Activated naive CD4-positive, alpha-beta T cell treated with anti-CD3 and anti-CD28 coated beads, Interleukin-2, amount 50 U/mL, for 72 hours (primary cell): Measurements from ENCODE around the gene CADPS. TPM values are rescaled to one million over a fixed set of nuclear protein-coding genes. Genes with fewer than 3 reads are reported as not detected.

Source experiments
- ATAC-seq, 2 donors: fragments of 150-1000 bp; cut with Tn5 transposase; 2 replicates each; pipeline ENCODE4 v1.10.0; 2021; ENCODE audit warnings: mild to moderate bottlenecking in 2 of 2, moderate library complexity in 2 of 2
- DNase-seq, 2 donors: peaks; one replicate each; pipeline ENCODE4 v3.0.0; 2021 to 2022; ENCODE audit warnings: low spot score in 2 of 2
- H3K27ac Mint-ChIP-seq, 2 donors: one replicate each; pipeline ENCODE4 v1.8.0; 2022; ENCODE audit warnings: mild to moderate bottlenecking in 2 of 2, mixed read lengths in 2 of 2
- H3K36me3 Mint-ChIP-seq, 2 donors: one replicate each; pipeline ENCODE4 v1.8.0; 2022; ENCODE audit warnings: mixed read lengths in 2 of 2
- H3K9me3 Mint-ChIP-seq, 2 donors: one replicate each; pipeline ENCODE4 v1.8.0; 2022; ENCODE audit warnings: mixed read lengths in 2 of 2
- total RNA-seq, 2 donors: library from RNA; stranded (reverse); gene quantifications; one replicate each; pipeline ENCODE4 v1.2.3, GENCODE V29; 2022

The CADPS gene
- total RNA-seq, 2 donors from 2014 or later, result not detected

DNA sequence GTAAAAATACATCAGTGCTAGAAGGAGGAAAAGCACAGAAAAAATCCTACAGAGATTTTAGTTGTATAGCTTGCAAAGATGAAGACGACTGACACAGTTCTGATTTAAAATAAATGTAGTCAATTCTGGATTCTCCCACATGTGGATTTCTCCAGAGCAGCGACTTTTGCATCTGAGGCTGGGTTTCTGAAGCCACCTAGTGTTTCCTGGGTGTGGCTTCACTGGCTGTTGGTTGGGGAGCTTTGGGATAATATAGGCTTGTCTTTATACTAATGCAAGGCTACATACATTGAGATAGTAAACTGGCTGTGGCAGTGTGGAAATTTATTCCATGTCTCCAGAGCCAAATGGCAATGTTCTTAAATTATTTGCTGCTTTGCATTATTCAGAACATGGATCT lies 343.7 kb downstream of the CADPS start:
- Mint-ChIP-seq H3K27ac (no peak overlapping the region), H3K9me3 (no peaks in the 10 kb centered on the region), H3K36me3 (no peaks in the 10 kb centered on the region)
- ATAC-seq (no peak), DNase-seq (no peak)

DNA sequence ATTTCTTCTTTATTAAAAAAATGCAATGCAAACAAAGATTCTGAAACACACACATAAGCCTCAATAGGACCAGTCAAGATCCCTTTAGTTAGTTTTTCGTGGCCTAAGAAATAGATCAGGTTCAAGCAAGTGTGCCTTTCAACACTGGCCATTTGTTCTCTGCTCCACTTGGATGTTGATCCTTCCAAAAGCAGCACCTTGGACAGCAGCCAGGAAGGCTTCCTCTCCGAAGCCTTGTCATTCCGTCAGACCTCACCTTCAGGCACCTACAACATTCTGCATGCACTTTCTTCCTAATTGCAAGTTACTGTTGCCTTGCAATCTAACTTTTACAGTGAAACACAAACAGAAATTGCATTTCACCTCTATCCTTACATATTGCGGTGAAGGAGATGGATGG lies 346.0 kb downstream of the CADPS start:
- DNase-seq, result no peak

DNA sequence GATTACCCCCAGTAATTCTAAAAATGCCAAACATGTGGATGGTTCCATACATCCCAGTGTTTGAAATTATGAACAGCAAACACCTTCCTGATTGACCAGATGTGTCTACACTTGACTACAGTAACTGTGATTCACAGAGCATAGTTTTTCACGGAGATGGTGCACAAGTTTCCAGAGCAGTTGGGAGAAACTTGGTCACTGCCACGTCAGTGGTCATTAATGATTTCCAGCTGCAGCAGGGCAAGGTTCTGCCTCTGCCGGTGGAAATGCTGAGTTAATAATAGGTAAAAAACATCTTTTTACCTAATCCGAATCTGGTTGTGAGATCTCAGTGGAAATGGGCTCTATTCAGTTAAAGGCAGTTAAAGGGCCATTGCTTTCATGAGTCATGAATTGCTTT lies 347.7 kb downstream of the CADPS start:
- H3K27ac Mint-ChIP-seq, result no peak overlapping the region
- no peaks in the 10 kb centered on the region for H3K36me3 Mint-ChIP-seq
- ATAC-seq (no peak), DNase-seq (no peak)
- peaks cover 0 to 4% of the 10 kb centered on the region in 2 donors for H3K9me3 Mint-ChIP-seq

More for the DNA sequence above, 346.0 kb downstream of the CADPS start:
- no peak for ATAC-seq
- Mint-ChIP-seq H3K27ac (no peak overlapping the region), H3K9me3 (peaks cover 0 to 4% of the 10 kb centered on the region in 2 donors), H3K36me3 (no peaks in the 10 kb centered on the region)

DNA sequence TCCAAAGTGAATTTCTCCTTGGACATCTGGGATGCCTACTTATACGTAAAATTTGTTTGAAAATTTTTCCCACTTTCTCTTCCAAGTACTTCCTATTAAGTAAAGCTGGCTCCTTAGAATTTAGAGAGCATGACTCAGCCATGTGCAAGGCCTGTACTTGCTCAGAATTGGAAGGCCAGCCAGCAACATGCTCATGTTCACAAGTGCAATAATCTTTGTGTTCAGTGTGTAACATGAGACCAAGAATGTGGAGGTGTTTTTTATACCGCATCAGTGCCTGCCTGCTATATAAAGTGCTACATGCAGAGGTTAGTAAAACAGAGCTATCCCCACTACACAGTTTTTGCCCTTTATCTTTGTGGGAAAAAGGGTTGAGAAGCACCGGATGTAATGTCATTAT lies 349.9 kb downstream of the CADPS start:
- ATAC-seq, result no peak
- no peak overlapping the region for H3K27ac Mint-ChIP-seq
- H3K36me3 Mint-ChIP-seq, result no peaks in the 10 kb centered on the region
- H3K9me3 Mint-ChIP-seq, result peaks cover 0 to 4% of the 10 kb centered on the region in 2 donors
- no peak for DNase-seq

- no peak for DNase-seq
- Mint-ChIP-seq H3K27ac (no peak overlapping the region), H3K9me3 (peaks cover 0 to 6% of the 10 kb centered on the region in 2 donors), H3K36me3 (no peaks in the 10 kb centered on the region)
- no peak for ATAC-seq
Observed at GRCh38 chr3:62523672-62524071, 351.5 kb downstream of the CADPS start.

- Mint-ChIP-seq H3K9me3 (peaks cover 0 to 8% of the 10 kb centered on the region in 2 donors), H3K36me3 (no peaks in the 10 kb centered on the region)
Observed at GRCh38 chr3:62521464-62522105, 353.6 kb downstream of the CADPS start.

GRCh38 chr3:62503516-62503915 lies 371.7 kb downstream of the CADPS start:
- Mint-ChIP-seq H3K27ac (no peak overlapping the region), H3K36me3 (no peaks in the 10 kb centered on the region), H3K9me3 (no peaks in the 10 kb centered on the region)
- DNase-seq (no peak), ATAC-seq (no peak)

More at GRCh38 chr3:62521464-62522105, 353.6 kb downstream of the CADPS start:
- no peak for ATAC-seq
- H3K27ac Mint-ChIP-seq, result no peak overlapping the region
- no peak for DNase-seq

DNA sequence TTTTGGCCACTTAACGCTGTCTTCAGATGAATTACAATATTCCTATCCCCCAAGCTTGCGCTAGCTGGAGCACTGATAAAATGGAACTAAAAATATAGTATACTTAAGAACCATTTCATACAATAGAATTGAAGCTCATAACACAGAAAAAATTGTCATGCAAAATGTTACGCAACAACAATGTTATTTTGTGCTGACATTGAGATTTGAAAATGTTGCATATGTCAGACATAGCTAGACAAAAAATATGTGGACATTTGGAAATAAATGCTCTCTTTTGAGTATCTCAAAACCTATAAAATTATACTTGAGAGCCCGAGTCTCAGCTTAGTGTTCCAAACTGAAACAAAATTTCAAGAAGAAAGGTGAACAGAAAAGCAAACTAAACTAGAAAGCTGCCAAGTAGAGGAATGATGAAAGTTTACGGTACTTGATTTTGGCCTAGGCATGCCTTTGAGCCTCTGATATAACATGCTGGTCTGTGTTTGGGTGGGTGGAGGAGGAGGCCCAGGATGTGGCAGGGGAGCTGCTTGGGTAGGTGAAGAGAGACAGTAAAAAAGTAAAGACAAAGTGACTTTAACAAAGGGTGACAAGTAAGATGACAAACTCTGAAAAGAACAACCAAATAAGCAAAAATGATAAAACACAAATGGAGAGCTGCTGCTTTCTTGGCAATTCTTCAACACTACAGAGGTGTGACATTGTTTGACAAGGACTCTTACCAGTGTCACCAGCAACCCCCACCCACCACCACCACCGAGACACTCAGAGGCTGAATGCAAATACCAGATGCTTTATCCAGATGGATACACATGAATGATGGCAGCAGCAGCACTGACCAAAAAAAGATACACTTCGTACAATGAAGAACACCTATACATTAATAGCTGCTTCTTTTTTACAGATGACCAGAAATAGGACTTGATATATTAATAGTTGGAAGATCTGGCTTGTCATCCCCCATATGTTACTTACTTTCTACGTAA lies 372.6 kb downstream of the CADPS start:
- no peak for ATAC-seq
- Mint-ChIP-seq H3K36me3 (no peaks in the 10 kb centered on the region), H3K9me3 (no peaks in the 10 kb centered on the region), H3K27ac (no peak overlapping the region)
- DNase-seq, result no peak

GRCh38 chr3:62501289-62501668 lies 373.9 kb downstream of the CADPS start:
- no peaks in the 10 kb centered on the region for H3K9me3 Mint-ChIP-seq

GRCh38 chr3:62500556-62501288 lies 374.5 kb downstream of the CADPS start:
- Mint-ChIP-seq H3K27ac (no peak overlapping the region), H3K36me3 (no peaks in the 10 kb centered on the region), H3K9me3 (no peaks in the 10 kb centered on the region)
- ATAC-seq (no peak), DNase-seq (no peak)

More at GRCh38 chr3:62501289-62501668, 373.9 kb downstream of the CADPS start:
- Mint-ChIP-seq H3K36me3 (no peaks in the 10 kb centered on the region), H3K27ac (no peak overlapping the region)
- ATAC-seq, result no peak
- DNase-seq, result no peak

- no peak for DNase-seq
- Mint-ChIP-seq H3K36me3 (no peaks in the 10 kb centered on the region), H3K27ac (no peak overlapping the region), H3K9me3 (no peaks in the 10 kb centered on the region)
- ATAC-seq, result no peak
Observed at GRCh38 chr3:62497156-62497555, 378.1 kb downstream of the CADPS start.

DNA sequence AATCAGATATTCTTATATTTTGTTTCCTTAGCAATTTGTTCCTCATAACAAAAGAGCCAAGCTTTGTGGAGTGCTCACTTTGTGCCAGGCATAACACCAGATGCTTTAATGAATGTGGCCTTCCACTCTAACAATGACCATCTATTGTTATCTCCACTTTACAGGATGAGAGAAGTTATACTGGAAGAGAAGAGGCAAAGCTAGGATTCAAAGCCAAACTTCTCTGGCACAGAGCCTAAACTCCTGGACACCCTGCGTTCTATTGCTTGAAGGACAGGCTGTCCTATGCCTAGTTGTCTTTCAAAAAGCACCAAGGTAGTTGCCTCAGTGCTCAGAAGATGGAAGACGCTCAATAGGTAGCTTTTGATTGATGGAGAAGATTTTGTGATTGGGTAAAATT lies 378.7 kb downstream of the CADPS start:
- Mint-ChIP-seq H3K27ac (no peak overlapping the region), H3K36me3 (no peaks in the 10 kb centered on the region), H3K9me3 (no peaks in the 10 kb centered on the region)
- ATAC-seq, result no peak
- no peak for DNase-seq

DNA sequence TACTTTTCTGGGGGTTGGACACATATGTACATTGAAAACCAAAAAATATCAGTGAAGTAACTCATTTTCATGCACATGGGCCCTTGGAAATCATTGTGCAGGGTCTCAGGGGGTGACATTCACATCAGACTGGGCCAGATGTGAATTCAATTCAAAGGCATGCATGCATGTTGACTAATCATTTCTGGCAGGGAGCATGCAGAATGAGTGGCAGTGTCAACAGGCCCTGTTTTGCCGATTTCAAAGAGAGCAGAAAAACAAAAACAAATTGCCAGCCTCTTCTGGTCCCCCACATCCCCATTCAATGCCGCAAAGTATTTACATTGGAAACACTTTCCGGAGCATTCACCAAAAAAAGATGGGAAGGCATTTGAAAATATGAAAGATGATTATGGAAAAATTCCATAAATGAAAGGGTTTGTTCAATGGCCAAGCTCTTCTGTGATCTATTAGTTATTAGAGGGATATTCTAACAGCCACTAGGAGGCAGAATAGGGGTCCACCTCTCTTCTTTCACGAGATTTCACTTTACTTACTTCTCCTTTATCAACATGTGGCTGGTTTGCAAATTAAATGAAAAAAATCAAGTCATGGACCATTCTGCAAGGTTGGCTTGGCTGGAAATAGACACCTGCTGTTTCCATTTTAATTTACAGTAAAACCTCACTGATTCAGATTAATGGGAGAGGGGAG lies 382.0 kb downstream of the CADPS start:
- Mint-ChIP-seq H3K36me3 (no peaks in the 10 kb centered on the region), H3K9me3 (no peaks in the 10 kb centered on the region), H3K27ac (no peak overlapping the region)
- no peak for DNase-seq
- ATAC-seq, result no peak

DNA sequence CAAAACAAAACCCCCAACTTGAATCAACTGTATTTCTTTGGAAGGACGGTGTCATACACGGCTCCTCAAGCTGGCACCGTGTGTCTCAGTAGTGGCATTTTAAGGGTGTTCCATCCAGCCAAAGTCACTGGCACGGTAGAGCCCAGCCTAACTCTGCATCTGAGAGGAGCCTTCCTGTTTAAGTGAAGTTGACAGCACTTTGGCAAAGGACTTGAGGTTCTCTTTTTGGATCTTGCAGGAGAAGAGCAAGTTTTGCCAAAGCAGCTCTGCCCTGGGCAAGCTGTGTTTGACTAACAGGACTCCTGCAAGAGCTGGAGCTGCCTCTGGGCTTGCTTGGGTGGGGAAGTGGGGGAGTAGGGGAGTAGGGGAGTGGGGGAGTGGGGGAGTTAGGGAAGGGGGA lies 392.3 kb downstream of the CADPS start:
- no peak for DNase-seq
- no peaks in the 10 kb centered on the region for H3K36me3 Mint-ChIP-seq
- no peak overlapping the region for H3K27ac Mint-ChIP-seq
- no peaks in the 10 kb centered on the region for H3K9me3 Mint-ChIP-seq
- ATAC-seq, result no peak

GRCh38 chr3:62481962-62482361 lies 393.3 kb downstream of the CADPS start:
- no peaks in the 10 kb centered on the region for H3K9me3 Mint-ChIP-seq

GRCh38 chr3:62480056-62480455 lies 395.2 kb downstream of the CADPS start:
- no peak for DNase-seq
- no peaks in the 10 kb centered on the region for H3K36me3 Mint-ChIP-seq

More at GRCh38 chr3:62481962-62482361, 393.3 kb downstream of the CADPS start:
- Mint-ChIP-seq H3K27ac (no peak overlapping the region), H3K36me3 (no peaks in the 10 kb centered on the region)
- DNase-seq (no peak), ATAC-seq (no peak)

More at GRCh38 chr3:62480056-62480455, 395.2 kb downstream of the CADPS start:
- no peak for ATAC-seq
- H3K27ac Mint-ChIP-seq, result no peak overlapping the region
- no peaks in the 10 kb centered on the region for H3K9me3 Mint-ChIP-seq
